HepG2 (cell line): ENCODE measurements around the gene TIRAP. TPM values are rescaled to one million over a fixed set of nuclear protein-coding genes. Genes with fewer than 3 reads are reported as not detected.

Experiments used
- ATAC-seq: fragments of 200-7000 bp; cut with Tn5 transposase; 3 replicates; pipeline ENCODE4 v1.9.1; 2020; ENCODE audit warnings: mild to moderate bottlenecking, moderate library complexity
- BruUV-seq: library from RNA; stranded (reverse); fragments of 400-500 nt; replicated peaks from 2 replicates; lab custom pipeline; 2021; lab: Mats Ljungman, UMichigan
- CTCF ChIA-PET: fragments of 300-600 bp; formaldehyde crosslinking; extraction: SDS; loops from one replicate; lab custom pipeline; 2021; ENCODE audit warnings: low total read pairs, inconsistent platforms, low intra/inter-chr PET ratio; lab: Yijun Ruan, JAX
- POLR2A ChIA-PET: fragments of 350-600 bp; sonication (Branson Sonifier 250); formaldehyde crosslinking; loops from one replicate; lab custom pipeline; 2020; ENCODE audit warnings: antibody characterized with exemption, inconsistent platforms; lab: Yijun Ruan, JAX
- DNase-seq: peaks from one replicate; pipeline ENCODE4 v3.0.0-alpha.2; 2015; ENCODE audit warnings: low spot score
- FAIRE-seq: peaks from 3 replicates; lab custom pipeline; 2011; peaks lifted over from hg19 to GRCh38; lab: Jason Lieb, UNC
- H2AFZ ChIP-seq: one replicate; pipeline ENCODE4 v1.6.1; 2011; ENCODE audit warnings: low read length, inconsistent platforms
- H3K27ac ChIP-seq: fragments of 300-600 bp; 3 replicates; pipeline ENCODE4 v1.8.0; 2011; ENCODE audit warnings: mixed run types, mild to moderate bottlenecking, mixed read lengths, low read length, inconsistent platforms; ENCODE audit not compliant: insufficient read depth; ENCODE audit errors: extremely low read length
- H3K27me3 ChIP-seq, 2 experiments: fragments of 200-600 bp in 1 of 2; 2 replicates in 1 of 2; 3 replicates in 1 of 2; pipeline versions ENCODE4 v1.6.0 to v1.8.0; 2011; ENCODE audit warnings: low read length in 2 of 2, mild to moderate bottlenecking in 2 of 2, moderate library complexity in 2 of 2, inconsistent platforms in 1 of 2; ENCODE audit not compliant: insufficient read depth in 2 of 2, control insufficient read depth in 1 of 2
- H3K36me3 ChIP-seq, 2 experiments: fragments of 200-600 bp in 1 of 2; replicated peaks in 1 of 2; 2 replicates in 1 of 2; 3 replicates in 1 of 2; pipeline versions ENCODE4 v1.5.1 to v1.8.0; 2011; ENCODE audit warnings: low read length in 2 of 2, inconsistent platforms in 1 of 2; ENCODE audit not compliant: insufficient read depth in 2 of 2, control insufficient read depth in 1 of 2
- H3K4me1 ChIP-seq: 2 replicates; pipeline ENCODE4 v1.5.1; 2012; ENCODE audit warnings: low read length, inconsistent platforms; ENCODE audit not compliant: insufficient read depth
- H3K4me2 ChIP-seq: 2 replicates; pipeline ENCODE4 v1.6.0; 2011; ENCODE audit warnings: low read depth, low read length, inconsistent platforms
- H3K4me3 ChIP-seq, 3 experiments: fragments of 200-600 bp in 1 of 3; sonication (generic), shearing (Covaris generic) in 1 of 3; replicated peaks in 1 of 3; 2 replicates each; pipeline ENCODE4 v1.5.1; 2011 to 2016; ENCODE audit warnings: low read length in 3 of 3, inconsistent platforms in 2 of 3, low read depth in 2 of 3, mild to moderate bottlenecking in 2 of 3, control low read depth in 1 of 3, mixed read lengths in 1 of 3; ENCODE audit not compliant: insufficient read depth in 1 of 3
- H3K79me2 ChIP-seq: one replicate; pipeline ENCODE4 v1.6.1; 2011; ENCODE audit warnings: low read length, inconsistent platforms; ENCODE audit not compliant: insufficient read depth
- H3K9ac ChIP-seq: 2 replicates; pipeline ENCODE4 v1.6.0; 2011; ENCODE audit warnings: mild to moderate bottlenecking, low read depth, low read length, inconsistent platforms; ENCODE audit not compliant: insufficient read depth
- H3K9me3 ChIP-seq: 2 replicates; pipeline ENCODE4 v1.5.1; 2012; ENCODE audit warnings: mild to moderate bottlenecking, low read length
- H4K20me1 ChIP-seq: 2 replicates; pipeline ENCODE4 v1.6.0; 2011; ENCODE audit warnings: inconsistent platforms, mild to moderate bottlenecking, low read length, moderate library complexity; ENCODE audit not compliant: insufficient read depth
- GMEB2 ChIP-seq: IDR thresholded peaks from 2 replicates; pipeline ENCODE4 v1.6.1; 2016; ENCODE audit warnings: missing biosample characterization, missing genetic modification reagents, low read depth
- PBX2 ChIP-seq: IDR thresholded peaks from 2 replicates; pipeline ENCODE4 v1.6.1; 2016; ENCODE audit warnings: control low read depth
- SMAD9 ChIP-seq: sonication (generic); formaldehyde crosslinking; IDR thresholded peaks from 2 replicates; pipeline ENCODE4 v1.5.1; 2020; ENCODE audit warnings: mild to moderate bottlenecking, missing genetic modification reagents
- SOX13 ChIP-seq, 3 experiments: fragments of 450-650 bp in 1 of 3; sonication (generic) in 1 of 3; formaldehyde crosslinking in 1 of 3; IDR thresholded peaks in 2 of 3; conservative IDR thresholded peaks in 1 of 3; 2 replicates each; pipeline versions ENCODE4 v1.5.0 to v1.6.1; 2016 to 2020; ENCODE audit warnings: antibody characterized with exemption in 1 of 3, mild to moderate bottlenecking in 1 of 3, missing compliant biosample characterization in 1 of 3, missing genetic modification reagents in 1 of 3, moderate library complexity in 1 of 3
- TEAD3 ChIP-seq: optimal IDR thresholded peaks from 2 replicates; pipeline ENCODE3; 2016; ENCODE audit warnings: borderline replicate concordance
- ZNF136 ChIP-seq: sonication (generic); formaldehyde crosslinking; IDR thresholded peaks from 2 replicates; pipeline ENCODE4 v1.8.1; 2022; ENCODE audit warnings: low read depth, mild to moderate bottlenecking, moderate library complexity, missing genetic modification reagents
- ZNF704 ChIP-seq: sonication (generic); formaldehyde crosslinking; IDR thresholded peaks from 2 replicates; pipeline ENCODE4 v1.8.1; 2023; ENCODE audit warnings: mild to moderate bottlenecking, inconsistent platforms, moderate library complexity, missing genetic modification reagents, borderline replicate concordance
- ZNF839 ChIP-seq: sonication (generic); formaldehyde crosslinking; IDR thresholded peaks from 2 replicates; pipeline ENCODE4 v1.4.0; 2020; ENCODE audit warnings: missing genetic modification reagents, mild to moderate bottlenecking, borderline replicate concordance
- ZSCAN30 ChIP-seq: sonication (generic); formaldehyde crosslinking; IDR thresholded peaks from 2 replicates; pipeline ENCODE4 v1.5.0; 2020; ENCODE audit warnings: mild to moderate bottlenecking, missing genetic modification reagents
- WGBS: methylation state at CpG from one replicate; pipeline ENCODE4 v1.1.6; 2017; ENCODE audit warnings: low lambda C conversion rate; 5-methylcytosine and 5-hydroxymethylcytosine counted together
- in situ Hi-C: cut with HindIII; loops from 2 replicates; pipeline ENCODE4 v1.10.0; 2017; ENCODE audit warnings: low pct_unique_long_range_greater_than_20kb; ENCODE audit not compliant: extremely low pct_ligation_motif_present
- intact Hi-C: fragments of 100-400 bp; cut with micrococcal nuclease; formaldehyde crosslinking; loops from one replicate; pipeline ENCODE4 v1.10.0; 2022; ENCODE audit not compliant: unreplicated experiment
- polyA plus RNA-seq, 8 experiments: library from polyadenylated mRNA; depleted of rRNA in 3 of 8; stranded (reverse) in 7 of 8; unstranded in 1 of 8; fragments of >200 nt; fragmentation: Illumina TruSeq in 4 of 8; extraction: Trizol in 4 of 8; gene quantifications; 2 replicates each; pipeline versions ENCODE4 v1.2.1 to v1.2.3, GENCODE V29; 2011 to 2016; ENCODE audit warnings: low read depth in 4 of 8, missing spikeins in 1 of 8, mixed read lengths in 1 of 8; ENCODE audit not compliant: insufficient read depth in 1 of 8
- total RNA-seq, 5 experiments: library from RNA; depleted of rRNA; stranded (reverse); fragments of >200 nt; fragmentation: Illumina TruSeq; extraction: Trizol; gene quantifications; 2 replicates each; pipeline ENCODE4 v1.2.3, GENCODE V29; 2016; ENCODE audit warnings: low read depth in 1 of 5

TIRAP gene
- total and polyA plus RNA-seq, 2 of the 13 experiments (the other 11 are each of a cell fraction or from before 2014, with no cell fraction given): 5.4 to 5.7 TPM

GRCh38 chr11:126338346-126339055, 55.6 kb downstream of the TIRAP start:
- POLR2A ChIA-PET: no interaction called here
- in situ Hi-C loops: no loop called here
- Histone ChIP-seq H3K9ac (no peak overlapping the region), H3K4me3 (no peak overlapping the region), H3K79me2 (no peaks in the 10 kb centered on the region), H3K27ac (no peak overlapping the region), H2AFZ (no peak overlapping the region), H4K20me1 (no peaks in the 10 kb centered on the region), H3K4me2 (no peak overlapping the region), H3K27me3 (no peaks in the 10 kb centered on the region), H3K4me1 (peaks cover 24% of the 10 kb centered on the region), H3K36me3 (peaks cover 12 to 28% of the 10 kb centered on the region in 2 experiments; a peak in 4 of 5 replicates), H3K9me3 (no peaks in the 10 kb centered on the region)
- BruUV-seq: no TSS peak
- 93% methylated on average over 5 of the region's 7 CpGs for WGBS
- intact Hi-C loops: no loop called here
- no peak for ATAC-seq
- no peak for FAIRE-seq
- DNase-seq: no peak
- CTCF ChIA-PET: no interaction called here
- TF ChIP-seq ZNF704 (CRISPR knock-in tag) (no peak), PBX2 (CRISPR knock-in tag) (no peak), SOX13 (IDR thresholded peaks at IDR 0.05) (no peak), SOX13 (CRISPR knock-in tag; conservative IDR thresholded peaks at IDR 0.05 in 1 of 2, IDR thresholded peaks at IDR 0.05 in 1 of 2) (no peak), ZSCAN30 (CRISPR knock-in tag) (no peak), TEAD3 (CRISPR knock-in tag) (no peak), ZNF136 (no peak), SMAD9 (CRISPR knock-in tag) (no peak), GMEB2 (no peak), ZNF839 (CRISPR knock-in tag) (no peak)
